HepG2 (cell line): ENCODE results near the gene NEMP2. TPM values are rescaled to one million over a fixed set of nuclear protein-coding genes. Genes with fewer than 3 reads are reported as not detected.

ENCODE experiments used
- ATAC-seq: fragments of 200-7000 bp; cut with Tn5 transposase; 3 replicates; pipeline ENCODE4 v1.9.1; 2020; ENCODE audit warnings: mild to moderate bottlenecking, moderate library complexity
- BruUV-seq: library from RNA; stranded (reverse); fragments of 400-500 nt; replicated peaks from 2 replicates; lab custom pipeline; 2021; lab: Mats Ljungman, UMichigan
- CTCF ChIA-PET: fragments of 300-600 bp; formaldehyde crosslinking; extraction: SDS; loops from one replicate; lab custom pipeline; 2021; ENCODE audit warnings: low total read pairs, inconsistent platforms, low intra/inter-chr PET ratio; lab: Yijun Ruan, JAX
- POLR2A ChIA-PET: fragments of 350-600 bp; sonication (Branson Sonifier 250); formaldehyde crosslinking; loops from one replicate; lab custom pipeline; 2020; ENCODE audit warnings: antibody characterized with exemption, inconsistent platforms; lab: Yijun Ruan, JAX
- DNase-seq: peaks from one replicate; pipeline ENCODE4 v3.0.0-alpha.2; 2015; ENCODE audit warnings: low spot score
- FAIRE-seq: peaks from 3 replicates; lab custom pipeline; 2011; peaks lifted over from hg19 to GRCh38; lab: Jason Lieb, UNC
- H2AFZ ChIP-seq: one replicate; pipeline ENCODE4 v1.6.1; 2011; ENCODE audit warnings: low read length, inconsistent platforms
- H3K27ac ChIP-seq: fragments of 300-600 bp; 3 replicates; pipeline ENCODE4 v1.8.0; 2011; ENCODE audit warnings: mixed run types, mild to moderate bottlenecking, mixed read lengths, low read length, inconsistent platforms; ENCODE audit not compliant: insufficient read depth; ENCODE audit errors: extremely low read length
- H3K27me3 ChIP-seq, 2 experiments: fragments of 200-600 bp in 1 of 2; 2 replicates in 1 of 2; 3 replicates in 1 of 2; pipeline versions ENCODE4 v1.6.0 to v1.8.0; 2011; ENCODE audit warnings: low read length in 2 of 2, mild to moderate bottlenecking in 2 of 2, moderate library complexity in 2 of 2, inconsistent platforms in 1 of 2; ENCODE audit not compliant: insufficient read depth in 2 of 2, control insufficient read depth in 1 of 2
- H3K36me3 ChIP-seq, 2 experiments: fragments of 200-600 bp in 1 of 2; replicated peaks in 1 of 2; 2 replicates in 1 of 2; 3 replicates in 1 of 2; pipeline versions ENCODE4 v1.5.1 to v1.8.0; 2011; ENCODE audit warnings: low read length in 2 of 2, inconsistent platforms in 1 of 2; ENCODE audit not compliant: insufficient read depth in 2 of 2, control insufficient read depth in 1 of 2
- H3K4me1 ChIP-seq: 2 replicates; pipeline ENCODE4 v1.5.1; 2012; ENCODE audit warnings: low read length, inconsistent platforms; ENCODE audit not compliant: insufficient read depth
- H3K4me2 ChIP-seq: 2 replicates; pipeline ENCODE4 v1.6.0; 2011; ENCODE audit warnings: low read depth, low read length, inconsistent platforms
- H3K4me3 ChIP-seq, 3 experiments: fragments of 200-600 bp in 1 of 3; sonication (generic), shearing (Covaris generic) in 1 of 3; replicated peaks in 1 of 3; 2 replicates each; pipeline ENCODE4 v1.5.1; 2011 to 2016; ENCODE audit warnings: low read length in 3 of 3, inconsistent platforms in 2 of 3, low read depth in 2 of 3, mild to moderate bottlenecking in 2 of 3, control low read depth in 1 of 3, mixed read lengths in 1 of 3; ENCODE audit not compliant: insufficient read depth in 1 of 3
- H3K79me2 ChIP-seq: one replicate; pipeline ENCODE4 v1.6.1; 2011; ENCODE audit warnings: low read length, inconsistent platforms; ENCODE audit not compliant: insufficient read depth
- H3K9ac ChIP-seq: 2 replicates; pipeline ENCODE4 v1.6.0; 2011; ENCODE audit warnings: mild to moderate bottlenecking, low read depth, low read length, inconsistent platforms; ENCODE audit not compliant: insufficient read depth
- H3K9me3 ChIP-seq: 2 replicates; pipeline ENCODE4 v1.5.1; 2012; ENCODE audit warnings: mild to moderate bottlenecking, low read length
- H4K20me1 ChIP-seq: 2 replicates; pipeline ENCODE4 v1.6.0; 2011; ENCODE audit warnings: inconsistent platforms, mild to moderate bottlenecking, low read length, moderate library complexity; ENCODE audit not compliant: insufficient read depth
- ESRRA ChIP-seq: sonication (generic); formaldehyde crosslinking; IDR thresholded peaks from 2 replicates; pipeline ENCODE4 v1.5.1; 2020; ENCODE audit warnings: mild to moderate bottlenecking, low read depth, missing genetic modification reagents
- SMARCC2 ChIP-seq: fragments of 450-650 bp; IDR thresholded peaks from 2 replicates; pipeline ENCODE4 v1.6.1; 2017; ENCODE audit warnings: antibody characterized with exemption, mild to moderate bottlenecking
- TAF1 ChIP-seq: sonication (generic); formaldehyde crosslinking; IDR thresholded peaks from 2 replicates; pipeline ENCODE4 v1.4.0; 2020; ENCODE audit warnings: missing genetic modification reagents
- TP53 ChIP-seq: sonication (generic); formaldehyde crosslinking; conservative IDR thresholded peaks from 2 replicates; pipeline ENCODE4 v1.4.0; 2020; ENCODE audit warnings: missing genetic modification reagents
- ZFYVE20 ChIP-seq: sonication (generic); formaldehyde crosslinking; IDR thresholded peaks from 2 replicates; pipeline ENCODE4 v1.8.0; 2023; ENCODE audit warnings: low read depth, mild to moderate bottlenecking, moderate library complexity, missing genetic modification reagents, borderline replicate concordance
- ZNF615 ChIP-seq: sonication (generic); formaldehyde crosslinking; IDR thresholded peaks from 2 replicates; pipeline ENCODE4 v1.5.0; 2020; ENCODE audit warnings: mild to moderate bottlenecking, missing genetic modification reagents, borderline replicate concordance
- WGBS: methylation state at CpG from one replicate; pipeline ENCODE4 v1.1.6; 2017; ENCODE audit warnings: low lambda C conversion rate; 5-methylcytosine and 5-hydroxymethylcytosine counted together
- in situ Hi-C: cut with HindIII; loops from 2 replicates; pipeline ENCODE4 v1.10.0; 2017; ENCODE audit warnings: low pct_unique_long_range_greater_than_20kb; ENCODE audit not compliant: extremely low pct_ligation_motif_present
- intact Hi-C: fragments of 100-400 bp; cut with micrococcal nuclease; formaldehyde crosslinking; loops from one replicate; pipeline ENCODE4 v1.10.0; 2022; ENCODE audit not compliant: unreplicated experiment
- polyA plus RNA-seq, 8 experiments: library from polyadenylated mRNA; depleted of rRNA in 3 of 8; stranded (reverse) in 7 of 8; unstranded in 1 of 8; fragments of >200 nt; fragmentation: Illumina TruSeq in 4 of 8; extraction: Trizol in 4 of 8; gene quantifications; 2 replicates each; pipeline versions ENCODE4 v1.2.1 to v1.2.3, GENCODE V29; 2011 to 2016; ENCODE audit warnings: low read depth in 4 of 8, missing spikeins in 1 of 8, mixed read lengths in 1 of 8; ENCODE audit not compliant: insufficient read depth in 1 of 8
- total RNA-seq, 5 experiments: library from RNA; depleted of rRNA; stranded (reverse); fragments of >200 nt; fragmentation: Illumina TruSeq; extraction: Trizol; gene quantifications; 2 replicates each; pipeline ENCODE4 v1.2.3, GENCODE V29; 2016; ENCODE audit warnings: low read depth in 1 of 5
- TF ChIP-seq, protein P1 (sequence below): sonication (generic); formaldehyde crosslinking; IDR thresholded peaks from 2 replicates; pipeline ENCODE4 v1.5.0; 2020; ENCODE audit warnings: missing genetic modification reagents
- TF ChIP-seq, protein P2 (sequence below): sonication (generic); formaldehyde crosslinking; IDR thresholded peaks from 2 replicates; pipeline ENCODE4; 2020; ENCODE audit warnings: missing genetic modification reagents, mild to moderate bottlenecking, borderline replicate concordance

The NEMP2 gene
- total and polyA plus RNA-seq, 2 of the 13 experiments (the other 11 are each of a cell fraction or from before 2014, with no cell fraction given): 2.4 to 9.8 TPM

DNA sequence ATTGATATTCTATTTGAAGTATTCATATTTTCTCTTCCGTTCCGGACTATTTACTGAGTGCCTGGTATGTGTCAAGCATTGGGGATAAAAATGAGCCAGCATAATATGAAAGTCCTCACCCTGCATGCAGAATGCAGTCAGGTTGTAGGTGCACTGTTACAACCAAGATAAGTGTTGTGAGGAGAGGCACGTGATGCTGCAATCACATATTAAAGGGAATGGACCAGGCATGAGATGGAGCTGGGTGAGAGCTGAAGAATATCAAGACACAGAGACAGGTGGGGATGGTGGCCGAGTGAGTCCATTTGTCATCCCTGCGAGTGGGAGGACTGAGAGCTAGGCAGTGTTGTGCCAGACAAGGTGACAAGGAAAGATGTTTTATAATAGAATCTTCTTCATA is 74.0 kb downstream of the NEMP2 start:
- no peaks in the 10 kb centered on the region for H3K9me3 ChIP-seq
- no peaks in the 10 kb centered on the region for H4K20me1 ChIP-seq
- BruUV-seq: no TSS peak
- WGBS: 49% methylated on average over 5 of the region's 5 CpGs
- H3K9ac ChIP-seq: no peak overlapping the region
- ATAC-seq (no peak), DNase-seq (no peak), FAIRE-seq (no peak)
- no peaks in the 10 kb centered on the region for H3K79me2 ChIP-seq
- no peaks in the 10 kb centered on the region for H3K4me1 ChIP-seq
- TF ChIP-seq ZFYVE20 (CRISPR knock-in tag): no peak
- no peak overlapping the region for H3K4me3 ChIP-seq
- intact Hi-C loops: no loop called here
- in situ Hi-C loops: no loop called here
- CTCF ChIA-PET: no interaction called here
- H3K27ac ChIP-seq: no peak overlapping the region
- no peak overlapping the region for H2AFZ ChIP-seq
- H3K27me3 ChIP-seq: no peaks in the 10 kb centered on the region
- H3K36me3 ChIP-seq: no peaks in the 10 kb centered on the region
- POLR2A ChIA-PET: no interaction called here
- no peak overlapping the region for H3K4me2 ChIP-seq

GRCh38 chr2:190459881-190460280 is 74.6 kb downstream of the NEMP2 start:
- no peaks in the 10 kb centered on the region for H3K4me1 ChIP-seq
- CTCF ChIA-PET: no interaction called here
- no TSS peak for BruUV-seq
- no peak overlapping the region for H3K9ac ChIP-seq
- no peak overlapping the region for H3K4me2 ChIP-seq
- DNase-seq (no peak), FAIRE-seq (no peak), ATAC-seq (no peak)
- H2AFZ ChIP-seq: no peak overlapping the region
- POLR2A ChIA-PET: no interaction called here
- H3K27ac ChIP-seq: no peak overlapping the region
- intact Hi-C loops (no loop called here), in situ Hi-C loops (no loop called here)
- H3K9me3 ChIP-seq: no peaks in the 10 kb centered on the region
- H3K79me2 ChIP-seq: no peaks in the 10 kb centered on the region
- H4K20me1 ChIP-seq: no peaks in the 10 kb centered on the region
- H3K4me3 ChIP-seq: no peak overlapping the region
- H3K27me3 ChIP-seq: no peaks in the 10 kb centered on the region
- WGBS: 79% methylated on average over 1 of the region's 1 CpG
- no peaks in the 10 kb centered on the region for H3K36me3 ChIP-seq
- no peak for TF ChIP-seq TP53
- TF ChIP-seq TAF1 (CRISPR knock-in tag): no peak
- no peak for TF ChIP-seq SMARCC2
- TF ChIP-seq ESRRA (CRISPR knock-in tag): no peak
- TF ChIP-seq ZNF615 (CRISPR knock-in tag): no peak
- TF ChIP-seq, protein P1, sequence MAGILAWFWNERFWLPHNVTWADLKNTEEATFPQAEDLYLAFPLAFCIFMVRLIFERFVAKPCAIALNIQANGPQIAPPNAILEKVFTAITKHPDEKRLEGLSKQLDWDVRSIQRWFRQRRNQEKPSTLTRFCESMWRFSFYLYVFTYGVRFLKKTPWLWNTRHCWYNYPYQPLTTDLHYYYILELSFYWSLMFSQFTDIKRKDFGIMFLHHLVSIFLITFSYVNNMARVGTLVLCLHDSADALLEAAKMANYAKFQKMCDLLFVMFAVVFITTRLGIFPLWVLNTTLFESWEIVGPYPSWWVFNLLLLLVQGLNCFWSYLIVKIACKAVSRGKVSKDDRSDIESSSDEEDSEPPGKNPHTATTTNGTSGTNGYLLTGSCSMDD (CRISPR knock-in tag): no peak
- TF ChIP-seq, protein P2, sequence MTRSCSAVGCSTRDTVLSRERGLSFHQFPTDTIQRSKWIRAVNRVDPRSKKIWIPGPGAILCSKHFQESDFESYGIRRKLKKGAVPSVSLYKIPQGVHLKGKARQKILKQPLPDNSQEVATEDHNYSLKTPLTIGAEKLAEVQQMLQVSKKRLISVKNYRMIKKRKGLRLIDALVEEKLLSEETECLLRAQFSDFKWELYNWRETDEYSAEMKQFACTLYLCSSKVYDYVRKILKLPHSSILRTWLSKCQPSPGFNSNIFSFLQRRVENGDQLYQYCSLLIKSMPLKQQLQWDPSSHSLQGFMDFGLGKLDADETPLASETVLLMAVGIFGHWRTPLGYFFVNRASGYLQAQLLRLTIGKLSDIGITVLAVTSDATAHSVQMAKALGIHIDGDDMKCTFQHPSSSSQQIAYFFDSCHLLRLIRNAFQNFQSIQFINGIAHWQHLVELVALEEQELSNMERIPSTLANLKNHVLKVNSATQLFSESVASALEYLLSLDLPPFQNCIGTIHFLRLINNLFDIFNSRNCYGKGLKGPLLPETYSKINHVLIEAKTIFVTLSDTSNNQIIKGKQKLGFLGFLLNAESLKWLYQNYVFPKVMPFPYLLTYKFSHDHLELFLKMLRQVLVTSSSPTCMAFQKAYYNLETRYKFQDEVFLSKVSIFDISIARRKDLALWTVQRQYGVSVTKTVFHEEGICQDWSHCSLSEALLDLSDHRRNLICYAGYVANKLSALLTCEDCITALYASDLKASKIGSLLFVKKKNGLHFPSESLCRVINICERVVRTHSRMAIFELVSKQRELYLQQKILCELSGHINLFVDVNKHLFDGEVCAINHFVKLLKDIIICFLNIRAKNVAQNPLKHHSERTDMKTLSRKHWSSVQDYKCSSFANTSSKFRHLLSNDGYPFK (CRISPR knock-in tag): no peak
